Measurements from ENCODE around the gene TGM2. TPM values are rescaled to one million over a fixed set of nuclear protein-coding genes. Genes with fewer than 3 reads are reported as not detected.
A peak's percentile ranks its signal among the peaks of the same experiment; 100 is the strongest.
"Not testable (repeated sequence)": the region's sequence is repeated elsewhere in the genome, so short reads cannot be mapped to it uniquely, and the experiment has no call there.

The TGM2 gene
- total RNA-seq, 1 experiment from 2014 or later: 113 TPM

- intact Hi-C loops (cut with micrococcal nuclease; ENCODE audit: unreplicated experiment) (no loop called here), in situ Hi-C loops (cut with HindIII; ENCODE audit: low pct_unique_long_range_greater_than_20kb, low sequenced_read_pairs) (no loop called here)
- Histone ChIP-seq H3K27me3 (ENCODE audit: control insufficient read depth, insufficient read depth, low read length) (no peaks in the 10 kb centered on the region), H3K4me3 (ENCODE audit: low read depth in 2 of 2, low read length in 2 of 2) (no peak overlapping the region), H3K4me1 (ENCODE audit: control insufficient read depth, insufficient read depth, low read length) (peaks cover 37% of the 10 kb centered on the region), H3K27ac (ENCODE audit: low read length) (peak overlapping the region; percentile 92), H3K36me3 (ENCODE audit: control insufficient read depth, insufficient read depth, low read length) (no peaks in the 10 kb centered on the region), H3K9me3 (ENCODE audit: control insufficient read depth, insufficient read depth, low read depth, low read length) (no peaks in the 10 kb centered on the region)
- BruUV-seq (replicated peaks): no TSS peak
- ChIA-PET POLR2A (no interaction called here), CTCF (interaction anchor here (0.6 kb wide), 1 partner anchor 116 kb away, joined by 3 read pairs; no protein-coding TSS in a partner anchor)
- ATAC-seq (no peak), DNase-seq (ENCODE audit: low read depth, low spot score) (no peak)
- TF ChIP-seq REST (IDR thresholded peaks at IDR 0.05; ENCODE audit: insufficient read depth in 1 of 2, low read depth in 2 of 2, low read length in 1 of 2): no peak
- no peak for TF ChIP-seq TCF7L2 (IDR thresholded peaks at IDR 0.05; ENCODE audit: low read depth, low read length)
- TF ChIP-seq SIN3A (IDR thresholded peaks at IDR 0.05; ENCODE audit: borderline replicate concordance, insufficient read depth, low read depth, low read length): no peak
- TF ChIP-seq CTCF (IDR thresholded peaks at IDR 0.05): no peak
- TF ChIP-seq POLR2AphosphoS5 (IDR thresholded peaks at IDR 0.05; ENCODE audit: low read depth, low read length): no peak
These were observed 56.0 kb downstream of the TGM2 start for GRCh38 chr20:38108986-38109541.

- POLR2A ChIA-PET: no interaction called here
- Histone ChIP-seq H3K4me3 (ENCODE audit: low read depth in 2 of 2, low read length in 2 of 2) (no peak overlapping the region), H3K9me3 (ENCODE audit: control insufficient read depth, insufficient read depth, low read depth, low read length) (no peaks in the 10 kb centered on the region), H3K27me3 (ENCODE audit: control insufficient read depth, insufficient read depth, low read length) (no peaks in the 10 kb centered on the region), H3K4me1 (ENCODE audit: control insufficient read depth, insufficient read depth, low read length) (peaks cover 33% of the 10 kb centered on the region), H3K36me3 (ENCODE audit: control insufficient read depth, insufficient read depth, low read length) (no peaks in the 10 kb centered on the region), H3K27ac (ENCODE audit: low read length) (peak overlapping the region; percentile 92)
- no TSS peak for BruUV-seq (replicated peaks)
- in situ Hi-C loops (cut with HindIII; ENCODE audit: low pct_unique_long_range_greater_than_20kb, low sequenced_read_pairs): no loop called here
- TF ChIP-seq CTCF (IDR thresholded peaks at IDR 0.05) (no peak), REST (IDR thresholded peaks at IDR 0.05; ENCODE audit: insufficient read depth in 1 of 2, low read depth in 2 of 2, low read length in 1 of 2) (no peak), SIN3A (IDR thresholded peaks at IDR 0.05; ENCODE audit: borderline replicate concordance, insufficient read depth, low read depth, low read length) (no peak), POLR2AphosphoS5 (IDR thresholded peaks at IDR 0.05; ENCODE audit: low read depth, low read length) (no peak), TCF7L2 (IDR thresholded peaks at IDR 0.05; ENCODE audit: low read depth, low read length) (no peak)
- DNase-seq (ENCODE audit: low read depth, low spot score) (no peak), ATAC-seq (no peak)
- CTCF ChIA-PET: no interaction called here
- intact Hi-C loops (cut with micrococcal nuclease; ENCODE audit: unreplicated experiment): no loop called here
These were observed 56.6 kb downstream of the TGM2 start for GRCh38 chr20:38108438-38108985.

- DNase-seq (ENCODE audit: low read depth, low spot score); H3K27me3 ChIP-seq (ENCODE audit: control insufficient read depth, insufficient read depth, low read length); H3K27ac ChIP-seq (ENCODE audit: low read length); in situ Hi-C loops (cut with HindIII; ENCODE audit: low pct_unique_long_range_greater_than_20kb, low sequenced_read_pairs); intact Hi-C loops (cut with micrococcal nuclease; ENCODE audit: unreplicated experiment); BruUV-seq (replicated peaks); H3K36me3 ChIP-seq (ENCODE audit: control insufficient read depth, insufficient read depth, low read length); POLR2A ChIA-PET; H3K4me3 ChIP-seq (ENCODE audit: low read depth in 2 of 2, low read length in 2 of 2); CTCF ChIA-PET; ATAC-seq; H3K9me3 ChIP-seq (ENCODE audit: control insufficient read depth, insufficient read depth, low read depth, low read length): not testable (repeated sequence)
- peaks cover 33% of the 10 kb centered on the region for H3K4me1 ChIP-seq (ENCODE audit: control insufficient read depth, insufficient read depth, low read length)
These were observed 57.2 kb downstream of the TGM2 start for GRCh38 chr20:38107916-38108315.
